NCI-H82 treated with DMSO at 0.1 percent for 48 hours (cell line): Measurements from ENCODE around the gene UGT2A2.
"Not testable (repeated sequence)": the region's sequence is repeated elsewhere in the genome, so short reads cannot be mapped to it uniquely, and the experiment has no call there.

Source experiments
- DNase-seq: peaks from one replicate; lab custom pipeline; 2025; ENCODE audit not compliant: unreplicated experiment; lab: John Stamatoyannopoulos, UW

The UGT2A2 gene

DNA sequence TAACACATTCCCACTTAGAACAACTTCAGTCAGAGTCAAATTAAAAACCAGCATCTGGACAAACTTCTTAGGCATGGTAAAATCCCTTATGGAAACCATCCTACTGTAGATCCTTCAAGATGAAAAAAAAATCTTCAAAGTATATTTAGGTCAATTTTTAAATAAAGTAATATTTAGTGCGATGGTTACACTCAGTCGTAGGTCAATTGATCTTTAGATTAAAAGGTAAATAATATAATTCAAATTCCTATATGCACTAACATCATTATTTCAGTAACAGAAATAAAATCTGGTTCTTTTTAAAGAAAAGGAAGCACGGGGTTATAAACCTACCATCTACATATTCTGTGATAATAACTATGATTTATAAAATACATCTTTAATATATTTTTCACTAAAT is at the start of gene UGT2A2:
TSS of gene UGT2A2 (minus strand) at position 101 of the 400 bp plus-strand sequence. CDS start at position 99, 2 bp downstream.
- no peak for DNase-seq

DNA sequence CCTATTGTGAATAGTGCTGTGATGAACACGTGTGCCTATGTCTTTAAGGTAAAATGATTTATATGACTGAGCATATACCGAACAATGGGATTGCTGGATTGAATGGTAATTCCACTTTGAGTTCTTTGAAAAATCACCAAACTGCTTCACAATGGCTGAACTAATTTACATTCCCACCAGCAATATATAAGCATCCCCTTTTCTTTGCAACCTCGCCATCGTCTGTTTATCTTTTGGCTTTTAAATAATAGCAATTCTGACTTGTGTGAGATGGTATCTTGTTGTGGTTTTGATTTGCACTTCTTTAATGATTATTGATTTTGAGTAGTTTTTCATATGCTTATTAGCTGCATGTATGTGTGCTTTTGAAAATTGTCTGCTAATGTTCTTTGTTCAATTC is 45.4 kb upstream of the UGT2A2 start:
- no peak for DNase-seq

DNA sequence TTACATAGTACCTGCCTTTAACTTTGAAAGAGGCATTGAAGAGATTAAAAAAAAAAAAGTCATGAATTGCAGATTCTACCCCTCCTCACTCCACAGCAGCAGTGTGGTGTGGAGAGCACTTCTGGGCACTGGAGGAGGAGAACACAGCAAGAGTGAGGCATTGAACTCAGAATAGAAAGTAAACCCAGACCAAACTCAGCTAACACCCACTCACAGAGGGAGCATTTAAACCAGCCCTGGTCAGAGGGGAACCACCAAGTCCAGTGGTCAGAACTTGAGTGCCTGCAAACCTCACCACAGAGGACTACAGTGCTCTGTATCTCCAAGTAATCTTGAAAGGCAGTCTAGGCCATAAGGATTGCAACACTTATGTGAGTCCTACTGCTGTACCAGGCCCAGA is 29.2 kb upstream of the UGT2A2 start:
- no peak for DNase-seq

DNA sequence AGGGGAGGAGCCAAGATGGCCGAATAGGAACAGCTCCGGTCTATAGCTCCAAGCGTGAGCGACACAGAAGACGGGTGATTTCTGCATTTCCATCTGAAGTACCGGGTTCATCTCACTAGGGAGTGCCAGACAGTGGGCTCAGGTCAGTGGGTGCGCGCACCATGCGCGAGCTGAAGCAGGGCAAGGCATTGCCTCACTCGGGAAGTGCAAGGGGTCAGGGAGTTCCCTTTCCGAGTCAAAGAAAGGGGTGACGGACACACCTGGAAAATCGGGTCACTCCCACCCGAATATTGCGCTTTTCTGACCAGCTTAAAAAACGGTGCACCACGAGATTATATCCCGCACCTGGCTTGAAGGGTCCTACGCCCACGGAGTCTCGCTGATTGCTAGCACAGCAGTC is 24.6 kb upstream of the UGT2A2 start:
- DNase-seq, result not testable (repeated sequence)

DNA sequence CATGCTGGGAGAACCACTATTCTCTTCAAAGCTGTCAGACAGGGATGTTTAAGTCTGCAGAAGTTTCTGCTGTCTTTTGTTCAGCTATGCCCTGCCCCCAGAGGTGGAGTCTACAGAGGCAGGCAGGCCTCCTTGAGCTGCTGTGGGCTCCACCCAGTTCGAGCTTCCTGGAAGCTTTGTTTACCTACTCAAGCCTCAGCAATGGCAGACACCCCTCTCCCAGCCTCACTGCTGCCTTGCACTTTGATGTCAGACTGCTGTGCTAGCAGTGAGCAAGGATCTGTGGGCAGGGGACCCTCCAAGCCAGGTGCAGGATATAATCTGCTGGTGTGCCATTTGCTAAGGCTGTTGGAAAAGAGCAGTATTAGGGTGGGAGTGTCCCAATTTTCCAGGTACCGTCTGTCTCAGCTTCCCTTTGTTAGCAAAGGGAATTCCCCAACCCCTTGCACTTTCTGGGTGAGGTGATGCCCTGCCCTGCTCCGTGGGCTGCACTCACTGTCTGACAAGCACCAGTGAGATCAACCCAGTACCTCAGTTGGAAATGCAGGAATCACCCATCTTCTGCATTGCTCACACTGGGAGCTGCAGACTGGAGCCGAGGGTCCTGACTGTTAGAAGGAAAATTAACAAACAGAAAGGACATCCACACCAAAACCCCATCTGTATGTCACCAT is 21.8 kb upstream of the UGT2A2 start:
- not testable (repeated sequence) for DNase-seq

DNA sequence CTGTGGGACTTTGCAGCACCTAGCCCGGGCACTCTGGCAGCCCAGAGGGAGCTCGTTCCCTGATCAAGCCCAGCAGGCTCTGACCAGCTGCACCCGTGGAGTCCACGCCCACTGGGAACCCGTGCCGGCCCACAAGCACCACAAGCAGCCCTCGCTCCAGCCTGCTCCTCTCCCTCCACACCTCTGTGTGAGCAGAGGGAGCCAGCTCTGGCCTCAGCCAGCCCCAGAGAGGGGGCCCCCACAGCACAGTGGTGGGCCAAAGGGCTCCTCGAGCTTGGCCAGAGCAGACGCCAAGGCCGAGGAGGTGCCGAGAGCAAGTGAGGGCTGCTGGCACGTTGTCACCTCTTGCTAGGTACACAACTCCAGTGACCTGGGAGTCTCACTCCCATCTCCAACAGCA is 18.7 kb upstream of the UGT2A2 start:
- no peak for DNase-seq

DNA sequence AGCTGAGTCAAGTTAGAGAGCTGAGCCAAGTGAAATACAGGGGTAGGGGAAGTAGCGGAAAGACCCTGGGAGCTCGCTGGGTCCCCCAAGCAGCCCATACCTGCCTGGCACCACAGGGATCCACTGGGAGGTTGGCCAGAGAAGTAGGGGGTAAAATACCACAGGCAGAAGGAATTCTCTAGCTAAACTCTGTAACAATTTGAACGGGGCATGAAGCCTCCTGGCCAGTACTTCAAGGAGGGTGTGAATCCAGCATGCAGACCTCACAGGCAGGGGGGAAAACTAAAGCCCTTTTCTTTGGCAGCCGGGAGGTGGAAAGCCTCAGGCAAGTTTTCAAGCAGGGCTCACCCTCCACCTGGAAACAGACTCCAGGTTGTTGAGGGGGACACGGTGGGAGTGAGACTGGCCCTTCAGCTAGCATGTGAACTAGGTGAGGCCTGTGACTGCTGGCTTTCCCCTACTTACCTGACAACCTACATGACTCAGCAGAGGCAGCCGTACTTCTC is 17.3 kb upstream of the UGT2A2 start:
- DNase-seq, result no peak

DNA sequence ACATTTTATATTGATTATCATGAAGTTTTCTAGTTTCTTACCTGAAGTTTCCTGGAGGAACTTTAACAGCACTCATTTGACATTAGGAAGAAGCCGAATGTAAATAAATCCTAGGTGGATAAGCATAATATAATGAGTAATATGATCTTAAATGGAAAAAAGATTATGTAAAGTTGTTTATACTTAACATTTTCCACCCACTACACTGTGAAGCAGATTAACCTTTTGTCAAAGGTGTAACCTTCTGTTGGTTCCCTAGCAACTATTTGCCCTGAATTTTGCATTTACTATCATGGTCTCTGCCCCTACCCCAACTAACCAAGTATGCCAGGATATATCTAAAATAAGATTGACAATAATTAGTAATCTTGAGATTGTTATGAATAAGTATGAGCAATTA is 13.7 kb upstream of the UGT2A2 start, which contains the start of gene UGT2A1:
TSS of gene UGT2A1 (minus strand) at position 101 of the 400 bp plus-strand sequence. CDS start 5,603 bp downstream, outside the sequence.
- DNase-seq, result no peak

DNA sequence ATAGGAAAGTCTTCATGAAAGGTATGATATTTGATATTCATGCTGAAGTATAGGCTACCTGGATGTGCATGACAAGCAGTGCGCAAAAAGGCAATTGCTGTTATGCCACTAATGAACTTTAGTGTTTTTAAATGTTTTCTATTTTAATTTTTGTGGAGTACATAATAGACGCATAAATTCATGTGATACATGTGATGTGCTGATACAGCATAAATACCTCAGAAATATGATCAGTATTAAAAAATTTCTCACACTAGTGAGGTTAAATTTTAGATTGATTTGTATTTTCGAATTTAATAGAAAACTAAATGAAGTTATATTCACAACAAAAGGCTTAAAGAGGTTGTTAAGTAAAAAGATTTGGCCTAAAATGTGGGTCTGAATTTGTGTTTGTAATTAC is 11.4 kb upstream of the UGT2A2 start:
- DNase-seq, result no peak

DNA sequence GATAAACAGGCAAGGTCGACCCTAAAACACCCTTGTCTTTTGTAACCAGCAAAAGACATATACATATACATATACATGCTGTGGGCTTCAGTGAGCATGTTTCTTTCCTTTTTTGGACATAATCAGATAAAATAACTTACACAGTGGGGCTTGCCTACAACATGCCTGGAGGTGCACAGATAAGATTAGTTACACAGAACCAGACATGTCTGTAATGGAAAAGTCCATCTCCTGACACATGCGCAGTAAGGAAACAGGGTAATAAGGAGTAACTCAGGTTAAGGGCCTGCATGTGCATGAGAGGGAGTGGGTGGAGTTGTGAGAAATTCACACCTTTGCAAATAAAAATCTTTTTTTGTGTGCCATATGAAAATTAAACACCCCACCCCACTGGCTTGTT is 10.2 kb upstream of the UGT2A2 start:
- DNase-seq, result no peak

DNA sequence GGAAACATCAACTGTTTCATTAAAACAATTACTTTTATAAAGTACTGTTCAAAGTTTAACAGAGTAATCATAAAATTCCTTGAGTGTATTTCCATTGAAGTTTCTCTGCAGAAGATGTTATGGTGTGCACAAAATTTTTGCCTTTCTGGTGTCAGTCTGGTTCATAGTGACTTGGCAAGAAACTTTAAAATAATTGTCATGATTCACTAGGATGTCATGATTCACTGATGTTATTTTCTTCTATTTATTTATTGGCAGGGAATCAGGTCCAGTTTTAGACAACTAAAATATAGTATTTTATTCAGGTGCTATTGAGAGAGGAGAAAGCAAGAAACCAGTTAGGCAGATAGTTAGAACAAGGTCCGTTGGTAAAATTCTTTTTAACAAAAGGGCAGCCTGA is 9.8 kb upstream of the UGT2A2 start:
- no peak for DNase-seq

DNA sequence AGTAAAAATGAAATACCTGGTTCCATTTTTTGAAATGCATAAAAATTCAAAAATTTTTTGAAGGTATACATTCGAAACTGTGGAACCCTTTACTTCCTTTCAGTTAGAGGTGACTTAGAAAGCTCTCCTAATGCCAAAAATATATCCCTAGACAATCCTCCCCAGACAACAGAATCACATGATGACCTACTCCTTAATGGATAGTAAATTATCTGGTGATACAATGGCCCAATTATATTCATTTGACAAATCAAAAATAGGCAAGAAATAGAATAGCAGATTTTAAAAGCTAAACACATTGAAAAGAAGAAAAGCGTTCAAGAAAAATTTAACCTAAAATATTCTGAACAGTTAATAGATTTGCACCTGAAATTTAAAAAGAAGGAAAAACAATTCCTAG is 3.5 kb upstream of the UGT2A2 start:
- no peak for DNase-seq

DNA sequence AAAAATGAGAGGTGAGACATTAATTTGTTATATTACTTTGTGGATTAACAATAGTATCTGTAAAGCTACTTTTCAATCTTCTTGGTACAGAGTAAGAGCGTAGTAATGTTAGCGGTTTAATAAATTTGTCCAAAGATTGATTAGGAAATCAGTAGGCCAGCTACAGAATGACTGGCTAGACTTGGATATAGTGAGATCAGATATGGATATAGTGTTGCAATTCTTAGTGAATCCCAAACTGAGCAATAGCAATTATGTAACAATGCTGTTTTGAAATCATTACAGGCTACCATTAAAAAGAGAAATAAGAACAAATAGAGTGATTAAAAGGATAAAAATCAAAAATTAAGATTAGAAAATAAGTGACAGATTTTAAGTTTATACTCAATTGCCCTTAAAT is 847 bp upstream of the UGT2A2 start:
- no peak for DNase-seq

DNA sequence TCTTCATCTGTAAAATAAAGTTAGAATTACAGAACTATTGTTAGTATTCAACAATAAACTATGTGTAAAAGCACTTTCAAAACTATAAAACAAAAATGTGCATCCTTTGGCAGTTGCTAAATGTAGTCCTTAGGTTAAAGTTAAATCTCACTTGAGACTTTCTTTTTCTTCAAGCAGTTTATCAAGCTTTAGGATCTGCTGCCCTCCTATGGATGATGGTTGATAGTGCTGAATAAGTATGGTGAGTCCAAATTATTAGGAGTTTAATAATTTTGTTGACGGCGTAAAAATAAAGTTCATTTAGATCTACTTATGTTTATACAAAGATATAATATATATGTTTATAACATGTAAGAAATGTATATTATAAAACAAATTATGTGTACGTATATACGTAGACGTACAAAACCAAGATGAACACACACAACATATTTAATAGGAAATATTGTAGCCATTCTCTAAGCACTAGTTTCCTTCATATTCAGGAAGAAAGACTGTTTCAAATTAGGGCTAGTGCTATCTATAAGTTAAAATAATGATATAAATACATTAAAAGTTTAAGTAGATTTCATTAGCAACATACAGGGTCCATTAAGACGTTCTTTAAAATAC is 22.3 kb downstream of the UGT2A2 start:
- no peak for DNase-seq

DNA sequence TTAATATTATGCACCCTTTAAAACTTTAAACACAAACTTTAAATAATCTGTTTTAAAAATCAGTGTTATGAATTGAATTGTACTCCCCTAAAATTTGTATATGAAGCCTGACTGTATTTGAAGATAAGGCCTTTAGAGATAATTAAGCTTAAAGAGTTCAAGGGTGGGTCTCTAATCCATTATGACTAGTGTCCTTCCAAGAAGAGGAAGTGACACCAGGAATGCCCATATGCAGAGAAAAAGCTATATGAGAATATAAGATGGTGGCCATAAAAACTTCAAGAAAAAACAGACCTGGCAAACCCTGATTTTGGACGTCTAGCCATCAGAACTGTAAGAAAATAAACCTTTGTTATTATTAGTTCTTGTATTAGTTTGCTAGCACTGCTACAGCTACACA is 29.0 kb downstream of the UGT2A2 start:
- DNase-seq, result no peak

DNA sequence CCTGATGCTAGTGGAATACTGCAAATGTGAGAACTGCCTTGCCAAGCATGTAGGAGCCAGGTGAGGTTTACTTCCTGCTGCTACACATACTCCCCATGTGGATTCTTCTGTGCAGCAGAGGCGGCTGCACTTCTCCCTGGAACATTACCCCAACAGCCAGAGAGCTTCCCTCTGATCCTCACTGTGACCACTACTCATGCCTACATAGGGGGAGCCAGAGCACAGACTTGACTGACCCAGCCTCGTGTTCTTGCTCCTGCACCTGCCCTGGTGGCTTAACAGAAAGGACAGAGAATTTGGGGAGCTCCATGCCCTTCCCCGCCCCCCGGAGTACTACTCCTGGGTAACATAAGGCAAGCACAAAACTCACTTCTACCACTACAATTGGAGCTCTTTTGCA is 38.4 kb downstream of the UGT2A2 start:
- no peak for DNase-seq

DNA sequence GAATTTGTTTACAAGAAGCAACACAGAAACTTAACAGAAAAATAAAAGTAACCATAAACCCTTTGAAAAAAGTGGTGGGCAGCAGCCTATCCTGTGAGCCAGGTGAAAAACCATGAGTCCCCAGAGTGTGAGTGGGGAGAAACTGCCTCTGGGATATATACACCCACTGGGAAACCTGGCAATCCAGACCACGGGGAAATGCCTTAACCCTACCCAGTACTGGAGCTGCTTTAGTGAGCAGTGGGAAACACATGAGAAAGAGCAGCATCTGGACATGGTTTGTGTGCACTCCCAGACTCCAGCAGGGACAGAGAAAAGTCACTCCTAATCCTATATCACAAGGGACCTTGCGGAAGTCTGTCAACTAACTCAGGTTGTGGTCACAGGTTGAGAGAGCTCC is 39.4 kb downstream of the UGT2A2 start:
- no peak for DNase-seq

DNA sequence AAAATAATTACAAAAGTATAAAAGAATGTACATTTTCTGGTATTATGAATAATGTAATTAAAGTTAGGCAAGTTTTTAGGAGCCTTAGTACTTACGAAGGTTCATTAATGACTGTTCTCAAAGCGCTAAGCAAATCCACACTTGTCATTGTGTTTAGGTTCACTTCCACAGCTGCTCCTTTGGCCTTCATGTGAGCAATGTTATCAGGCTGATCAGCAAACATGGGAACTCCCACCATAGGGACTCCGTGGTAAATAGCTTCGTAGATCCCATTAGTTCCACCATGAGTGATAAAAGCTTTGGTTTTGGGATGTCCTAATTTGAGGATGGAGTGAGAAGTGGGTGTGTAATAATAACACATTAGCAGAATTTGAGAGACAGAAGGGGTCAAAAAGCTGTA is 45.1 kb downstream of the UGT2A2 start:
- DNase-seq, result no peak

DNA sequence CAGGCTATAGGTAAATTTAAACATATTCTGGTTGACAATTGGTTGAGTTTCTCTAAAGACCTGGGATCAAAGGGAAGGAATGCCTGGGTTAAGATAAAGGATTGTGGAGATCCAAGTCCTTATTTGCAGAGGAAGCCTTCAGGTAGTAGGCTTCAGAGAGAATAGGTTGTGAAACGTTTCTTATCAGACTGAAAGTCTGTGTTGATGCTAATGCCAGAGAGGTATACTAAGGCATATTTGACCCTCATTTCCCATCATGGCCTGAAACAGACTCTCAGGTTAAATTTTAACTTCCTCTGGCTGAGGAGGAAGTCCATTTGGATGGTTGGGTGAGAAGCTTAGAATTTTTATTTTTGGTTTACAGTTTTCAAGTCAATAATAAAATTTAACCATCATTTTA is 48.1 kb downstream of the UGT2A2 start:
- no peak for DNase-seq

DNA sequence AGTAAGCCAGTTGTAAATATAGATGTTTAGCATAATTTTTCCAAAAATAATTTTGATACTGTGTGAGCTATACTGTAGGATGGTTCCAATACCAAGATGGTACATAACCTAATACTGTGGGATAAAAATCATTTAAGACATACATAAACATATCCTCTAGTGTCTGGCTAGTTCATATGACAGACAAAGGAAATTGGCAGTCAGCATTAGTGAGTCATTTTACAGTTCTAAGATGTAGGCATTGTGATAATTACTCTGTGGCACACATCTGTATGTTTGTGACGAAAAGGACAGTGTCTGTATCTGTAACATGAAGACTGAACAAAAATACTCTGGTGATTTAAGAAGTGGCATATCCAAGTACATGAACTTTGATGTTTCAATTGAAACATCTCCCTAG is 49.6 kb downstream of the UGT2A2 start:
- DNase-seq, result no peak

DNA sequence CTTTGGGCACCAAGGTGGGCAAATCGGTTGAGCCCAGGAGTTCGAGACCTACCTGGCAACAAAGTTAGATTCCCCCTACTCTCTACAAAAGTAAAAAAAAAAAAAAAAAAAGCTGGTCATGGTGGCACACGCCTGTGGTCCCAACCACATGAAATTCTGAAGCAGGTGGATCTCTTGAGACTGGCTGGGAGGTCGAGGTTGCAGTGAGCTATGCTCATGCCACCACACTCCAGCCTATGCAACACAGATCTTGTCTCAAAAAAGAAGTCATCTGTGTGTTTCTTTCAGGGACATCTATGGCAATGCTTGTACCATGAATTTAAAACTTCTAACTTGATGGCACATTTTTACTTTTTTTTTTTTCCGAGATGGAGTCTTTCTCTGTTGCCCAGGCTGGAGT is 55.3 kb downstream of the UGT2A2 start:
- DNase-seq, result no peak

DNA sequence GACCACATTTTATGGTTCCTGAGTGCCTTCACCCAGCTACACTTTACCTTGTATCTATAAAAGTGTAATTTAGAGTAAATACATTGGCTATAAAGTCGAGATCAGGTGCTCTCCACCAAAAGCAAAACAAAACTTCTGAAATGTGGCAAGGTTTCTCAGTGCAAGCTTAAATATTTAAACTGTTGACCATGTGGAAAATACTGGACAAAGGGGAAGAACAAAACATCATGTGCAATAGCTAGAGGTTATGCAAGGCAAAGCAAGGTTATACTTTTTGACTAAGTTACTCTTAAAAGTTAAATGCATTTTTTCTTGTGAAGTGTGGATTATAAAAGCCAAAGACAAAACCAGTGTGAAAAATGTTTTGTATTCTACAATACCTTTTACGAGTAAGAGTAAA is 55.9 kb downstream of the UGT2A2 start:
- DNase-seq, result no peak

DNA sequence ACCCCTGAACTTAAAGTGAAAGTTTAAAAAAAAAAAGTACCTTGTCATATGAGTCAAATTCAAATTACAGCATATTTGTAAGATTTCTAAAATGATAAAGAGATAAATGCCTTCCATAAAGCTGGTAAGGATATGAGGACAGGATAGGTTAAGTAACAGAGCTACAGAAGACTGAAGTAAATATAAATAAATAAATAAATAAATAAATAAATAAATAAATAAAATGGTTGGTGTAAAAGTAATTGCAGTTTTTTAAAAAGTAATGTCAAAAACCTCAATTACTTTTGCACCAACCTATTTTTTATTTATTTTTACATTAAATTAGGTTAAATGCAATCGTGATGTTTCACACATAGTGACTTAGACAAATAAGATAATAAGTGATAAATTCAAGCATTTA is 62.2 kb downstream of the UGT2A2 start:
- DNase-seq, result no peak
